ENCODE measurements around the gene PEX5.

Gene PEX5

DNA sequence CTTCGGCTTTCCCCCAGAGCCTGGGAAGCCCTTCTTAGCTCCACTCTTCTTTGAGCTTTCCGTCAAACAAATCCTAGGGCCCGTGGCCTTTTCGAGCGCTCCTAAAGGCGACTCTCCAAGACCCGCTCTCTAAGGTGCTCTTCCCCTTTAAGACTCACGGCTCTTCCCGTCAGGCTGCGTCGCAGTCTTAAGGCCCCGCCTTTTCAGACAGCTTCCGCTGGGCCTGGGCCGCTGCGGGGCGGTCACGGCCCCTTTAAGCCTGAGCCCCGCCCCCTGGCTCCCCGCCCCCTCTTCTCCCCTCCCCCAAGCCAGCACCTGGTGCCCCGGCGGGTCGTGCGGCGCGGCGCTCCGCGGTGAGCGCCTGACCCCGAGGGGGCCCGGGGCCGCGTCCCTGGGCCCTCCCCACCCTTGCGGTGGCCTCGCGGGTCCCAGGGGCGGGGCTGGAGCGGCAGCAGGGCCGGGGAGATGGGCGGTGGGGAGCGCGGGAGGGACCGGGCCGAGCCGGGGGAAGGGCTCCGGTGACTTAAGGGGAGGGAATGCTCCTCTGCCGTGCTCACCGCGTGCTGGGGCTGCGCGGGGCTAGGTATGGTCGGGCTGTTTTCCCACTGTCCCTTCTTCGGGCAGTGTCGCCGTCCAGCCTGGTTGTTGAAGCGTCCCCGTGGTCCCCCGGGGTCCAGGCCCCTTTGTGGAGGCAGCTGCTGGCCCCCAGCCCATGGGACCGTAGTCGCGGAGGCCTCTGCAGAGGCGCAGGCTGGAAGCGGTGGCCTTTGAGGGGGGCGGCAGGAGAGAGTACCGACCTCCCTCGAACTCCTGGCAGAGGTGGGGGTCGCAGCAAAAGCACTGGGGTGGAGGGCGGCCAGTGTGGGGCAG lies at the start of gene PEX5:
PEX5 (plus strand) TSS at position 289 of the 870 bp plus-strand sequence. CDS start 692 bp downstream, outside the sequence.
- peak; percentile 72 for DNase-seq

DNA sequence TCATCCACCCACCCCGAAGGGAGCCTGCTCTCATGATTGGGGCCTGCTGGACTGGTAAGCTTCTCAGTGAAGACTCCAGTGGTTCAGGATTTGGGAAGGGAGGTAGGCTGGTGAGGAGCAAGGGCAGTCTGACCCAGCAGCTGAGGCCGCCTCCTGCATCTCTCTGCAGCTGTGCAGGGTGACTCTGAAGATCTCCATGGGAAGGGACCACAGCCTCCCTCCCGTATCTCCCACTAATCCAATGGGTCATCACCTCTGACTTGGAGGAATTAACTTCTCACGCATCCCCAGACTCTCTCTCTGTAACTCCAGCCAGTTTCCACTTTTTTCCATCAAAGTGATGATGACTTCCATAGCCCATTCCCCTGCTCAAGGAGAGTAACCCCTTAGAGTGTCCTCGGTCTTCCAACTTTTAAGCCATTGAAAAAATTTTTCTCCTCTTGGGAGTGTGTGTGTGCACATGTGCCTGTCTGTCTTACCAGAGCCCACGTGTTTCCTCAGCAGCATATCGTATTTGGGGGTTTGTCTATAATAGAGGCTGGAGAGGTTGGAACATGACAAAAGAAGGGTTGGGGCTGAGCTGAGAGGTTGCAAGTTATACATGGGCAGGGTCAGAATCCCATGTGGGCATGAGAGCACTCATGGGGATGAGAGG lies 48.0 kb upstream of the PEX5 start:
- no peak for DNase-seq

DNA sequence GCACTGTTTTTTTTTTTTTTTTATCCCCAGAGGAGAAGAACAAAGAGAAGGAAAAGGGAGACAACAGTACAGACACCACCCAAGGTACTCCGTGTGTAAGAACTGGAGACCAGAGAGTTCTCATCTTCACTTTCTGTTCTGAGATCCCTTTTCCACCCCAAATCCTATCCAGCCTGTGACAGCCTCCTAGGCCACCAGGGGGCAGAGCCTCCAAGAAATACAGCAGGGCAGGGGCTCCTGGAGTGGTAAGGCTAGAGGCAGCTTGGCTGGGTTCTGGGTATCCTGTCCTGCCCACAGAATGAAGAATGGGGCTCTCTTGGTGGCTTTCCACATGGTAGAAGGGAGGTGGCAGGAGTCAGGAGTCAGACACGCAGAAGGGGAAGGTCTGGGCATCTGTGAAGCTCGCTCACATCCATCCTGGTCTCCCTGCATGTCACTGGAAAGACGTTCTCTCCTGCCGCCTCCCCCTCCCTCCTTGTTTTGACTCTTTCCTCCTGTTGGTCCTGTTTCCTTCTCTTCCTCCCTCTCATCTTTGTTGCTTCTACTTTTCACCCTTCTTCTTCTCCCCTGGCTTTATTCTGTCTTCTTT lies 47.3 kb upstream of the PEX5 start:
- DNase-seq = peak; percentile 46

DNA sequence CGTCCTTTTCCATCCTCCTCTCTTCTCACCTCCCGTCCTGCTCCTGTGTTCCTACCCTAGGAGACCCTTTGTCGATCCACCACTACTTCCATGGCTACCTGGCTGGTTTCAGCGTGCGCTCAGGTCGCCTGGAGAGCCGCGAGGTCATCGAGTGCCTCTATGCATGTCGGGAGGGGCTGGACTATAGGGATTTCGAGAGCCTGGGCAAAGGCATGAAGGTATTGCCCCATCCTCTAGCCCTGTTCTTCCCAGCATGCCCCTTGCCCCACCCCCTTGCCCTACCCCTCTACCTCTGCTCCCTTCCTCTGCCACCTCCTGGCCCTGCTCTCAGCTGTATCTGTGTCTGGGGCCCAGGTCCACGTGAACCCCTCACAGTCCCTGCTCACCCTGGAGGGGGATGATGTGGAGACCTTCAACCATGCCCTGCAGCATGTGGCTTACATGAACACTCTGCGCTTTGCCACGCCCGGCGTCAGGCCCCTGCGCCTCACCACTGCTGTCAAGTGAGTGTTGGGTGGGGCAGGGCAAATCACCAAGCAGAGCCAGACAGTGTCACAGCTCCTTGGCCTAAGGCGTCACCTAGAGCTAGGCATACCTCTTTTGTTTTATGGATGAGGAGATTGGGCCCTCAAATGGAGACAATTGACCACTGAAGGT lies 46.5 kb upstream of the PEX5 start:
- no peak for DNase-seq

DNA sequence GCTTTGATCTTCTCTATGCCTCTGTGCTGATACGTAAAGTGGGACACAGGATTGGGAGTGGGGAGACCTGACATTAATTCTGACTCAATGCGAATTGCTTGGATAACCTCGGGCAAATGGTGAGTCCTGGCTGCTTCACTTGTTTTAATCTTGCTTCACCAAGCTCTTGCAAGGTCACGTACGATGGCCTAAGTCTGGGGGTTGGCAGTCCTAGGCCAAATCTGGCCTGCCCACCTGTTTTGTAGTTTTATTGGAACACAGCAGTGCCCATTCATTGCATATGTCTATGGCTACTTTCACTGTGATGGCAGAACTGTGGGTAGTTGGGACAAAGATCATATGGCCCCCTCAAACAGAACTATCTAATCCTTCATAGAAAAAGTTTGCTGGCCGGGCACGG lies 45.9 kb upstream of the PEX5 start:
- no peak for DNase-seq

DNA sequence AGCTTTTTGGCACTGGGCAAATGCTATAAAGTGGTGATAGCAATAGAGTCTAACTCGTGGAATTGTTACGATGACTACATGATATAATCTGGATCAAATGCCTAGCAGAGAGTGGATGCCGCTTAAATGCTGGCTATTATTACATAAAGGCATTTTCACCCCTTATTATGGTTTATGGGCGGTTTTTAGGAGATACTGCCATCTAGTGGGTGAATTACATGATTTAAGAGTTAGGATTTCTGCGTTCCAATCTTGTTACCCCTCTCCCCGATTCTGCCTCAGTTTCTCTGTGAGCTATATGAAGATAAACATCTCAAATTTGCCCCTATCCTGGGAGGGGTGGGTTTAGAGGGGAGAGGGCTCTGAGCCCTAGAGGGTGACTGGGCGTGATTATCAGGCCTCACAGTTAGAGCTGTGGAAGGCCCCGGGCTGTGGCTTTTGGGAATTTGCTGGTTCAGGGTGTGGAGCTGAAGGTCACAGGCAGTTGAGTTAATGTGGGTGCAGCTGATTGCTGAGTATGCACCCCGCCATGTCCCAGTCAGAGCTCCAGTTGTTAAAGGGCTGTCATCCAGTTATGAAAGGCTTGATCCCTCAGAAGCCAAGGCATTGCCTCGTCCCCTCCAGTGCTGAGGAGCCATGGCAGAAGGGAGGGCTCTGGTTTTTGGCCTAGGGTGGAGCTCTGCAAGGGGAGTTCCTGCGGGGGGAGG lies 44.9 kb upstream of the PEX5 start:
- no peak for DNase-seq

DNA sequence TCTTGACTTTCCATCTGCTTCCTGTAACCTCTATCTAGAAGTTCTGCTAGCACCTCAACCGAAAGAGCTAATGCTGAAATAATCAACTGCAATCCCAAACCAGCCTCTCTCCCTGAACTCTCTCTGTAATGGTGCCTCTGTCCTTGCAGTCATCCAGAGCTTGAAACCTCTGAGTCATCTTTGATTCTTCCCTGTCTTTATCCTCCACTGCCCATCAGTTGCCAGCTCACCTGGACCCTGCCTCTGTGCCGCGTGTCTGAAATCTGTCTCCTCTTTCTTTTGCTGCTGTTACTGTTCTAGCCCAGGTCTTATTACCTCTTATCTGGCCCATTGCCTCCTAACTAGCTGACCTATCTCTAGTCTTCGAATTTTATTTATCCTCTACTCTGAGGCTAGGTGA lies 43.8 kb upstream of the PEX5 start:
- no peak for DNase-seq

DNA sequence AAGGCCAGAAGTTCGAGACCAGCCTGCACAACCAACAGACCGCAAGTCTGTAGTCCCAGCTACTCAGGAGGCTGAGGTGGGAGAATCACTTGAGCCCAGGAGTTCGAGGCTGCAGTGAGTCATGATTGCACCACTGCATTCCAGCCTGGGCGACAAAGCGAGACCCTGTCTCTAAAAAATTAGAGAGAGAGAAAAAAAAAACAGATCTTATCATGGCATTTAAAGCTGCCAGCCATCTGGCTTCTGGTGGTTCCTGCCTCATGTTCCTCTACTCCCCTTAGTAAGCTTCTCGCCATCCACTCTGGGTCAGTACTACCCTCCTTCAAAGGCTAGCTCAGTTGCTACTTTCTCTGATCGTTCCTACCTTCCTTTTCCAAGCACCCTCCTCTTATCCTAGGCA lies 43.3 kb upstream of the PEX5 start:
- no peak for DNase-seq

DNA sequence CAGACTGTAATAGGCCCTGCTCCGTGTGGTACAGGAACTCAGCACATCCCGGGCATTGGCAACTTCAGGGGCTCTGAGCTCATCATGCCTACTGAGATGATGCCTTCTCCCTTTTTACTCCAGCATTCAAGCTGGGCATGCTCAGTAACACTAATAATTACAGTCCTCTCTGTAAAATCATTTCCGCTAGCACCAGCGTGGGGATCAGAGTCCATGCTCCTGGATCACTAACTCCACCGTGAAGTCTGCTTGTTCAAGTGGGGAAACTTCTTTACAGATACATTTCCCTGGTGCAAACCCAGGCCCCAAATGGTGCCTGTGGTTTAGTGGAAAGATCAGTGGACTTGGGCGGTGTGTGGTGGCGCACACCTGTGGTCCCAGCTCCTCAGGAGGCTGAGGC lies 42.6 kb upstream of the PEX5 start:
- DNase-seq = no peak

DNA sequence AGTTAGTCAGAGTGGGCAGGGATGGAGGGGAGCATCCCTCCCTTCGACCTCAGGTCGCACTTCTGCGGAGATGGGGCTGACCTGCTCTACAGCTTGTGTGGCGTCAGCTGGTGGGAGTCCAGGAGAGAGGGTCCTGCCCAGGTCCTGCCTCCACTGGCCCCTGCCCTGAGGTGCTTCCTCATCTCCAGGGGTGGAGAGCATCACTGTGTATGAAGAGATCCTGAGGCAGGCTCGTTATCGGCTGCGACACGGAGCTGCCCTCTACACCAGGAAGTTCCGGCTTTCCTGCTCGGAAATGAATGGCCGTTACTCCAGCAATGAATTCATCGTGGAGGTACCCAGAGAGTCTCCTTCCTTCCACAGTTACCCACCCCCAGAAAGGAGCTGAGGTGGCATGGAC lies 39.1 kb upstream of the PEX5 start:
- no peak for DNase-seq

DNA sequence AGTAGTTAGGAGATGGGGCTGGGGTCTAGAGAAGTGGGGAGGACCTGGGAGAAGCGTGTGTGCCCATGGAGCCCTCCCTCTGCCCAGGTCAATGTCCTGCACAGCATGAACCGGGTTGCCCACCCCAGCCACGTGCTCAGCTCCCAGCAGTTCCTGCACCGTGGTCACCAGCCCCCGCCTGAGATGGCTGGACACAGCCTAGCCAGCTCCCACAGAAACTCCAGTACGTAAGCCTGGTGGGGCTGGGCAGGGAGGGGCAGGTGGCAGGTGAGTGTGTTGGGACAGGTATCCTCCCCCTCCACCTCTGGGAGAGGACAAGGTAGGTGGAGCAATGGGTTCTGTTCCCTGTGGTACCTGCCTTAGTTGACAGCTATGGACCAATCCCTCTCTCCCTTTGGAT lies 38.6 kb upstream of the PEX5 start:
- no peak for DNase-seq

DNA sequence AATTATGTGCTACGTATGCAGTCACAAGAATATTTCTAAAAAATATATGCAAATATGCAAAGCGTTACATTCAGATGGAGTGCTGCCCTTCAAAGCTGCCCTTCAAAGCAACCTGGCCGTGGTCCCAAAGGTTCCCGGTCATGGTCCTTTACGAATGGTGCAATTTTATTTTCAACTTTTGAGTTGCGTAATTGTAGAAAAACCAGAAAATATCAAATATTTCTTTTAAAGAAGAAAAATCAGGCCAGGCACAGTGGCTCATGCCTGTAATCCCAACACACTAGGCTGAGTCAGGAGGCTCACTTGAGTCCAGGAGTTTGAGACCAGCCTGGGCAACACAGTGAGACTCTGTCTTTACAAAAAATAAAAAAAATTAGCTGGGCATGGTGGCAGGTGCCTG lies 38.0 kb upstream of the PEX5 start:
- DNase-seq = no peak

DNA sequence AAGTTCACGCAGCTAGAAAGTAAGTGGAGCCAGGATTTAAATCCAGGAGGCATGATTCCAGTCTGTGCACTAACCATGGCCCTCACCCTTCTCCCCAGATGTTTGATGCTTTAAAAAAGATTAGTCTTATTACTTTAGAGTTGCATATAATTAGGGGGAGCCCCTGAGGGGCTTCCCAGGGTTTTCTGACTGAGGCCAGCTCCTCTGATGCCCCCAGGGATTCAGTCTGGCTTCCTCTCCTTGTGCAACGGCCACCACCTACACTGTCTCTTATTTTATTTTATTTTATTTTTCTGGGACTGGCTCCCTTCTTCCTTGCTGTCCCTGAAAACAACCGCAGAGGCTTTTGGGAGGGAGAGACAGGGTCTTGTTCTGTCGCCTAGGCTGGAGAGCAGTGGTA lies 36.7 kb upstream of the PEX5 start:
- no peak for DNase-seq

DNA sequence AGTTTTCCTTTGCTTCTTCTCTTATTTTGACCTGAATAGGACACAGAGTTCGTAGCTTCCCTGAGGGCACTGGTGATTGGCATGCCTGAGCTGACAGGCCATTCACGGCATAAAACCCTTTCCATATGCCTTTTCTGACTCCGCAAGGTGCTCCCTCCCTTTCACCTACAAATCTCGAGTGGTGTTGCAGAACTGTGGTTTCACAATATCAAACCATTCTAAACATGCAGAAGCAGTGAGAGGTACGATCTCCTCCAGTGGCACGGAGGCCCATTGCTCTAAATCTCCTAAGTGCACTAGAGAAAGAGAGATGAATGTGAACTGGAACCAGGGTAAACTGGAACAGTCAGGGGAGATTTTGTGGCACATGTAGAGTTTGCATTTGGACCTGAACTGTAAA lies 35.4 kb upstream of the PEX5 start:
- DNase-seq = no peak

DNA sequence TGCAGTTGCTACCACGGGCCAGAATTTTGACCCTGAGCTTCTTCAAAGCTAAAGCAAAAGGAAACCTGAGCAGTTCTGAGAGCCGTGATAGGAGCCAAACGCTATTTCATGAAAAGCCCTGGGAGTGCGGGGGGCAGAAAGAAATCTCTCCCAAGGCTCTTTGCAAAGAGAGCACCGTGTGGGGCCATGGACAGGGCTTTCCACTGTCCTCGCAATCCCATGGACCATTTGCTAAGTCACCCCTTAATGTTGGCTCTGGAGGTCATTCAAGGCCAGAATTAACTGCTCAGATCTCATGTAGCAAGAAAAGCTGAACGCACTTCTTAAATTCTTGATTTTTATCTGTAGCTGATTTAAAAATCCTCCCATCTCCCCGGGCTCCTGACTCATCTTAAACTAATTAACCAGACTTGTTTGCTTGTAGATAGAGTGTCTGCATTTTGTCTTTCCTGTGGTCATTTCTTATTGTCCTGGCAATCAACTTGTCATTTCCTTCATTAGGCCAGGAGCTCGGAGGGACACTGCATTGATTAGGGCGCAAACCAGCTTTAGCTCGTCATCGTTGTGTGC lies 34.5 kb upstream of the PEX5 start:
- no peak for DNase-seq

DNA sequence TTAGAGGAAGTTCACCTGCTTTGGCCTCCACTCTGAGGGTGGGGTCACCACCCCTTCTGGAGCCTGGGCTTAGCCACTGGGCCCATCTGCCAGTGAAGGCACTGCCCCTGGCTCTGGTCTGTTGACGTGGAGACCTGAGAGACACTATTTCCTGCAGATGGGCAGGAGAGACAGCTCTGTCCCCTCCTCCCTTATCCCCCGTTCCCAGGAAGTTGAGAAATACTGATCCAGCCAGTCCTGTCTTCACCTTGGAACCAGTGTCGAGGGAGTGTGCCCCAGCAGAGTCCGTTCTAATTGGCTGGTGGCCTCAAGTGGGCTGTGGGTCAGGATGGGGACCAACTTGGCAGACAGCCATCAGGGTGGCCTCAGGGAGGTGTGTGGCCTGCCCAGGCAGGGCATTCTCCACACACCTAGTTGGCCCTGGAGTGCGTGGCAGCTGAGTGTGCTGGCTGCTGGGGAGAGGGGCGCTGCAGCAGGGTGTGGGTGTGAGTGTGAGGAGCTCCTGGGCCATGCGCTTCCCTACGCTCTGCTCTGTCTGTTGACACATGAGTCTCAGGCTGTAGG lies 33.9 kb upstream of the PEX5 start:
- no peak for DNase-seq

DNA sequence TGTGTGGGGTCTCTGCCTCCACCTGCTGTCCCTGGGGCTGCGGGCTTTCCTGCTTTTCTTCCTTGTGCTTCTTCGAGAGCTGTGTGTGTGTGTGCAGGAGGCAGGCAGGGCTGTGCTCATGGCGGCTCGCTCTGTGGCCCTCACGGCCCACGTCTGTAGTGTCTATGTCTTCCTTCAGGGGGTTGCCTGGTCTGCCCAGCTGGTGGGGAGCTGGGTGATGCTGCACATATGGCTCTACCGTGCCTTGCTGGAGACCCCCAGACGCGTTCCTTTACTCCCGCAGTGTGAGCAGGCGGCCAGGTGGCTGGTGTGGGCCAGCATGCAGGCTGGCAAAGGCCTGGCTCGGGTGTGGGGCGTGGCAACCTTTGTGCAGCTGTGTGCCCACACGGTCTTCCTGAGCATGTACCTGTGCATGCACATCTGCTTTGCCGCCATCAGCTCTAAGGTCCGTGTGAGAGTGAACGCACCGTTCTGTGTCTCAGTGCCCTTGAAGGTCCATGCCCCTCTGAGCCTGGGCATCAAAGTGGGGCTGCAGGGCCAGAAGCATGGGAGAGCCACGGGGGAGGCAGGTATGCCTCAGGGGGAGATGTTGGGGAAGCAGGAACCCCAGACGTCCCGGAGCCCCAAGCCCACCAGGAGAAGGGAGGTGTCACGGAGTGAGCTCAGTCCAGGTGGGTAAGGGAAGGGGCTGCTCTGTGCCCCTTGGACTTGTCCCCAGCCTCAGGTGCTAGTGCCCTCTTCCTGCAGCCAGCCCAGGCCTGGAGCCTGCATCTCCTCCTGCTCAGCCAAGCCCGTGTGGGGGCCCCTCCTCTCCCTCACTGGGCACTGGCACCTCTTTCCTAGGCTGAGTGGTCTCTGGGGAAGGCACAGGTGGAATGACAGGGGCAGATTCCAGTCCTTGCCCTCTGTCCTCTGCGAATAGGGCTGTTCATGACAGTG lies 33.0 kb upstream of the PEX5 start:
- DNase-seq = no peak

DNA sequence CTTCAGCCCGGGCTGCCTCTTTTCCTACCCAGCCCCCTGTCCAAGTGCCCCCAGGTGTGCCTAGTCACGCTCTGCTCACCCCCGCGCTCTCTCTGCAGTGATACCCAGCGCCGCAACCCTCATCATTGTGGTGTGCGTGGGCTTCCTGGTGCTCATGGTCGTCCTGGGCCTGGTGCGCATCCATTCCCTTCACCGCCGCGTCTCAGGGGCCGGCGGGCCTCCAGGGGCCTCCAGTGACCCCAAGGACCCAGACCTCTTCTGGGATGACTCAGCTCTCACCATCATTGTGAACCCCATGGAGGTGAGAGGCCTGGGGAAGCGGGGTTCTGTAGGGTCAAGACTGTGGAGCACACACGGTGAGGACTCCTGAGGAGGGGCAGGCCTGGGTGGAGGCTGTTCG lies 32.1 kb upstream of the PEX5 start:
- no peak for DNase-seq

DNA sequence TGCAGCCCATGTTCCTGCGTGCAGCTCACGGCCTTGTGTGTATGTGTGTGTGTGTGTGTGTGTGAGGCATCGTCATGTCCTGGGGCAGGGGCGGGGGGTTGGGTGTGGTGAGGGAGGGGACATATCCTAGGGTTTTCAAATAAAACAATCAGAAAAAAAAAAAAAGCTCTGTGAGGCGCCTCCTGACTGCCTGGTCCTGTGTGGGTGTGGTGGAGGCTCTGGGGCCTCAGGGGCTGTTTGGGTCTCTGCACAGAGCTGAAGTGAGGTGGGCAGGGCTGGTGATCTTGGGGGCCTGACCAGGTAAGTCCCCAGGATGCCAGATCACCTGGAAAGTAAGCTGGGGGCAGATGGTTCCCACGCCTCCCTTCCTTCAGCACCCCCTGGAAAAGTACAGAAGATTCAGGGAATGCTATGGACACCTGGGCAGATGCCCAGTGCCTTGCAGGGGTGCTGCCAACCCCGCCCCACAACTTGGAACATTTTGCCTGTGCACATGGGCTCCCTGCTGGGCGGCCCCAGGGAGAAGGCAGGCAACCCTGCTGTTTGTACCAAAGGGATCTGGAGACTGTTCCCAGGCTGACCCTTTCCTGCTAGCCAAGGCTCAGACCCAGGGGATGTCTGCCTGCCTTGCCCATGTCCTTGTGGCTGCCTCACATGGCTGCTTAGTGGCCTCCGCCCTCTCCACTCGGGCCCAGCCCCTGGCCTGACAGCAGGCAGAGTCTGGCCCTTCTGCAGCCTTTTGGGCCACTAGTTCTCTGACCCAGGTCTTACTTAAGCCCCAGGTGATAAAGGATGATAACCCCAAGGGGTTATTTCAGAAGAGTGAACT lies 30.5 kb upstream of the PEX5 start:
- DNase-seq = no peak

DNA sequence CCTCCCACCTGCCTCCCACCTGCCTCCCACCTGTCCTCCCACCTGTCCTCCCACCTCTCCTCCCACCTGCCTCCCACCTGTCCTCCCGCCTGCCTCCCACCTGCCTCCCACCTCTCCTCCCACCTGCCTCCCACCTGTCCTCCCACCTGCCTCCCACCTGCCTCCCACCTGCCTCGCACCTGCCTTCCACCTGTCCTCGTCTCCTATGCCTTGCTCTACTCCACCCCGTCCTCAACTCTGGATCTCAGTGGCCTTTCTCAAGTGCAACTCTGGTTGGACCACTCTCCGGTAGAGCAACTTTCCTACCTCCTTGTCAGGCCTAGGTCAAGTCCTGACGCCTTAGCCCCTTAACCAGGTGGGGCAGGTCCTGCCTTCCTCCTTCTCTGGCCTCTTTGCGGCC lies 29.3 kb upstream of the PEX5 start:
- no peak for DNase-seq
